HG02852 (cell line): ENCODE results near the gene CCDC169.
"Not testable (repeated sequence)": the region's sequence is repeated elsewhere in the genome, so short reads cannot be mapped to it uniquely, and the experiment has no call there.

Experiments
- ATAC-seq: cut with Tn5 transposase; IDR thresholded peaks from one replicate; pipeline ENCODE4 v1.9.1; 2021; ENCODE audit warnings: mild to moderate bottlenecking, moderate library complexity; ENCODE audit not compliant: unreplicated experiment

CCDC169 gene

GRCh38 chr13:36297366-36298338 is at the start of gene CCDC169:
Gene CCDC169, minus strand, starts transcription at chr13:36297814. Its CDS starts 95 bp downstream, at chr13:36297719.
- peak; percentile 63 for ATAC-seq

- ATAC-seq, result peak; percentile 94
Measured at GRCh38 chr13:36346222-36347083, 48.8 kb upstream of the CCDC169 start, which contains the start of gene SPART. Gene SPART, minus strand, starts transcription at chr13:36346394. Its CDS starts 10,564 bp downstream, at chr13:36335830.

GRCh38 chr13:36345438-36346221 is 48.0 kb upstream of the CCDC169 start:
- peak; percentile 9 for ATAC-seq

GRCh38 chr13:36344886-36345437 is 47.3 kb upstream of the CCDC169 start:
- ATAC-seq, result no peak

- no peak for ATAC-seq
Measured at GRCh38 chr13:36344173-36344572, 46.6 kb upstream of the CCDC169 start.

- no peak for ATAC-seq
Measured at GRCh38 chr13:36343766-36344165, 46.2 kb upstream of the CCDC169 start.

GRCh38 chr13:36342715-36343114 is 45.1 kb upstream of the CCDC169 start:
- ATAC-seq, result no peak

GRCh38 chr13:36341718-36342117 is 44.1 kb upstream of the CCDC169 start:
- ATAC-seq, result no peak

GRCh38 chr13:36339600-36340155 is 42.1 kb upstream of the CCDC169 start:
- no peak for ATAC-seq

GRCh38 chr13:36337938-36338641 is 40.5 kb upstream of the CCDC169 start:
- ATAC-seq, result no peak

GRCh38 chr13:36332986-36333385 is 35.4 kb upstream of the CCDC169 start:
- no peak for ATAC-seq

GRCh38 chr13:36332255-36332654 is 34.6 kb upstream of the CCDC169 start:
- ATAC-seq, result not testable (repeated sequence)

- no peak for ATAC-seq
Measured at GRCh38 chr13:36331280-36331679, 33.7 kb upstream of the CCDC169 start.

GRCh38 chr13:36329361-36329760 is 31.7 kb upstream of the CCDC169 start:
- no peak for ATAC-seq

- no peak for ATAC-seq
Measured at GRCh38 chr13:36328821-36329220, 31.2 kb upstream of the CCDC169 start.

GRCh38 chr13:36325912-36326311 is 28.3 kb upstream of the CCDC169 start:
- no peak for ATAC-seq

GRCh38 chr13:36324881-36325280 is 27.3 kb upstream of the CCDC169 start:
- not testable (repeated sequence) for ATAC-seq

- ATAC-seq, result no peak
Measured at GRCh38 chr13:36323951-36324566, 26.4 kb upstream of the CCDC169 start.

- no peak for ATAC-seq
Measured at GRCh38 chr13:36323408-36323807, 25.8 kb upstream of the CCDC169 start.
